Mesothelial cell of epicardium (in vitro differentiated cells): ENCODE measurements around the gene FBXO46. TPM values are rescaled to one million over a fixed set of nuclear protein-coding genes. Genes with fewer than 3 reads are reported as not detected.

Experiments
- DNase-seq, 2 experiments: peaks; one replicate each; pipeline ENCODE4 v3.0.0; 2021; ENCODE audit warnings: low spot score in 2 of 2; ENCODE audit not compliant: unreplicated experiment in 2 of 2
- H3K27ac Mint-ChIP-seq: 2 replicates; pipeline ENCODE4 v1.8.0; 2021; ENCODE audit warnings: mixed read lengths
- H3K27me3 Mint-ChIP-seq: 2 replicates; pipeline ENCODE4 v1.8.0; 2021; ENCODE audit warnings: low read depth, mixed read lengths
- H3K36me3 Mint-ChIP-seq: 2 replicates; pipeline ENCODE4 v1.8.0; 2021; ENCODE audit warnings: mixed read lengths
- H3K4me1 Mint-ChIP-seq: 2 replicates; pipeline ENCODE4 v1.8.0; 2021; ENCODE audit warnings: mixed read lengths
- H3K4me3 Mint-ChIP-seq: 2 replicates; pipeline ENCODE4 v1.8.0; 2021; ENCODE audit warnings: mild to moderate bottlenecking, moderate library complexity, mixed read lengths
- H3K9me3 Mint-ChIP-seq: 2 replicates; pipeline ENCODE4 v1.8.0; 2021; ENCODE audit warnings: mixed read lengths
- CTCF ChIP-seq: fragments of 200-600 bp; sonication (generic); IDR thresholded peaks from one replicate; pipeline ENCODE4 v1.5.0; 2021; ENCODE audit warnings: antibody characterized with exemption; ENCODE audit not compliant: unreplicated experiment
- total RNA-seq: library from RNA; stranded (reverse); gene quantifications from 3 replicates; pipeline ENCODE4 v1.2.1, GENCODE V29; 2021

FBXO46 gene
- total RNA-seq, 1 donor from 2014 or later = 36.6 TPM

GRCh38 chr19:45764475-45764874 is 33.8 kb upstream of the FBXO46 start:
- peaks cover 2% of the 10 kb centered on the region for H3K36me3 Mint-ChIP-seq
- TF ChIP-seq CTCF = no peak
- H3K4me1 Mint-ChIP-seq = peaks cover 25% of the 10 kb centered on the region
- no peak for DNase-seq
- peak overlapping the region; percentile 53 for H3K4me3 Mint-ChIP-seq
- no peaks in the 10 kb centered on the region for H3K9me3 Mint-ChIP-seq
- H3K27me3 Mint-ChIP-seq = peaks cover 1% of the 10 kb centered on the region
- peak overlapping the region; percentile 89 for H3K27ac Mint-ChIP-seq

- no peak for DNase-seq
- no peaks in the 10 kb centered on the region for H3K9me3 Mint-ChIP-seq
- TF ChIP-seq CTCF = no peak
- H3K4me3 Mint-ChIP-seq = no peak overlapping the region
- peaks cover 2% of the 10 kb centered on the region for H3K36me3 Mint-ChIP-seq
- peaks cover 25% of the 10 kb centered on the region for H3K4me1 Mint-ChIP-seq
- no peak overlapping the region for H3K27ac Mint-ChIP-seq
- peaks cover 1% of the 10 kb centered on the region for H3K27me3 Mint-ChIP-seq
Observed at GRCh38 chr19:45763691-45764294, 33.1 kb upstream of the FBXO46 start.

GRCh38 chr19:45762870-45763631 is 32.4 kb upstream of the FBXO46 start:
- Mint-ChIP-seq H3K4me1 (peaks cover 25% of the 10 kb centered on the region), H3K4me3 (no peak overlapping the region)

GRCh38 chr19:45761714-45762113 is 31.0 kb upstream of the FBXO46 start:
- H3K36me3 Mint-ChIP-seq = peaks cover 2% of the 10 kb centered on the region
- peaks cover 1% of the 10 kb centered on the region for H3K27me3 Mint-ChIP-seq
- H3K4me3 Mint-ChIP-seq = no peak overlapping the region
- TF ChIP-seq CTCF = no peak
- no peak overlapping the region for H3K27ac Mint-ChIP-seq
- no peak for DNase-seq
- no peaks in the 10 kb centered on the region for H3K9me3 Mint-ChIP-seq
- H3K4me1 Mint-ChIP-seq = peaks cover 19% of the 10 kb centered on the region

More at GRCh38 chr19:45762870-45763631, 32.4 kb upstream of the FBXO46 start:
- Mint-ChIP-seq H3K27ac (no peak overlapping the region), H3K27me3 (peaks cover 1% of the 10 kb centered on the region), H3K9me3 (no peaks in the 10 kb centered on the region), H3K36me3 (peaks cover 2% of the 10 kb centered on the region)
- DNase-seq = no peak
- no peak for TF ChIP-seq CTCF

GRCh38 chr19:45758921-45759320 is 28.2 kb upstream of the FBXO46 start:
- no peak for TF ChIP-seq CTCF
- H3K4me1 Mint-ChIP-seq = peaks cover under 1% of the 10 kb centered on the region
- DNase-seq = no peak
- H3K27me3 Mint-ChIP-seq = peaks cover 1% of the 10 kb centered on the region
- no peak overlapping the region for H3K27ac Mint-ChIP-seq
- no peak overlapping the region for H3K4me3 Mint-ChIP-seq
- no peaks in the 10 kb centered on the region for H3K36me3 Mint-ChIP-seq
- H3K9me3 Mint-ChIP-seq = no peaks in the 10 kb centered on the region
